Effector CD4-positive, alpha-beta T cell (primary cell): ENCODE measurements around the gene GPC5.
"Not testable (repeated sequence)": the region's sequence is repeated elsewhere in the genome, so short reads cannot be mapped to it uniquely, and the experiment has no call there.

Experiments
- DNase-seq: peaks from one replicate; pipeline ENCODE4 v3.0.0-alpha.2; 2020

The GPC5 gene

GRCh38 chr13:92221916-92222315, 823.5 kb downstream of the GPC5 start:
- DNase-seq, result no peak

- DNase-seq, result no peak
These were observed 825.8 kb downstream of the GPC5 start for GRCh38 chr13:92224052-92224821.

- no peak for DNase-seq
These were observed 826.4 kb downstream of the GPC5 start for GRCh38 chr13:92224825-92225224.

- DNase-seq, result no peak
These were observed 827.4 kb downstream of the GPC5 start for GRCh38 chr13:92225861-92226260.

- DNase-seq, result no peak
These were observed 834.5 kb downstream of the GPC5 start for GRCh38 chr13:92232871-92233270.

- no peak for DNase-seq
These were observed 853.3 kb downstream of the GPC5 start for GRCh38 chr13:92251671-92252210.

GRCh38 chr13:92255526-92255925, 857.1 kb downstream of the GPC5 start:
- DNase-seq, result no peak

GRCh38 chr13:92256211-92256610, 857.8 kb downstream of the GPC5 start:
- no peak for DNase-seq

GRCh38 chr13:92259046-92259445, 860.6 kb downstream of the GPC5 start:
- no peak for DNase-seq

- DNase-seq, result no peak
These were observed 861.1 kb downstream of the GPC5 start for GRCh38 chr13:92259523-92259922.

- no peak for DNase-seq
These were observed 861.9 kb downstream of the GPC5 start for GRCh38 chr13:92260363-92260762.

- no peak for DNase-seq
These were observed 863.8 kb downstream of the GPC5 start for GRCh38 chr13:92262100-92262788.

GRCh38 chr13:92265408-92265807, 867.0 kb downstream of the GPC5 start:
- DNase-seq, result no peak

GRCh38 chr13:92270990-92271389, 872.6 kb downstream of the GPC5 start:
- no peak for DNase-seq

- no peak for DNase-seq
These were observed 873.8 kb downstream of the GPC5 start for GRCh38 chr13:92272177-92272576.

- DNase-seq, result not testable (repeated sequence)
These were observed 882.6 kb downstream of the GPC5 start for GRCh38 chr13:92280986-92281385.

GRCh38 chr13:92290718-92291307, 892.4 kb downstream of the GPC5 start:
- not testable (repeated sequence) for DNase-seq

GRCh38 chr13:92294533-92294932, 896.1 kb downstream of the GPC5 start:
- not testable (repeated sequence) for DNase-seq

GRCh38 chr13:92296154-92296671, 897.8 kb downstream of the GPC5 start:
- DNase-seq, result not testable (repeated sequence)

GRCh38 chr13:92297971-92298942, 899.8 kb downstream of the GPC5 start:
- no peak for DNase-seq

GRCh38 chr13:92300651-92301050, 902.2 kb downstream of the GPC5 start:
- no peak for DNase-seq

- no peak for DNase-seq
These were observed 905.0 kb downstream of the GPC5 start for GRCh38 chr13:92303428-92303827.
